CD4-positive, alpha-beta T cell treated with Interleukin-21 for 1 hour (primary cell): ENCODE results near the gene RPP14.
"Not testable (repeated sequence)": the region's sequence is repeated elsewhere in the genome, so short reads cannot be mapped to it uniquely, and the experiment has no call there.

Experiments used
- DNase-seq: peaks from one replicate; pipeline ENCODE4 v3.0.0-alpha.2; 2020

Gene RPP14

GRCh38 chr3:58305882-58306711 lies at the start of gene RPP14, which contains the start of gene HTD2:
Gene RPP14 (plus strand): TSS chr3:58306245. CDS start chr3:58310330, 4,085 bp downstream.
Gene HTD2 (plus strand): TSS chr3:58306520. CDS start chr3:58317614, 11,094 bp downstream.
- peak; percentile 98 for DNase-seq

DNA sequence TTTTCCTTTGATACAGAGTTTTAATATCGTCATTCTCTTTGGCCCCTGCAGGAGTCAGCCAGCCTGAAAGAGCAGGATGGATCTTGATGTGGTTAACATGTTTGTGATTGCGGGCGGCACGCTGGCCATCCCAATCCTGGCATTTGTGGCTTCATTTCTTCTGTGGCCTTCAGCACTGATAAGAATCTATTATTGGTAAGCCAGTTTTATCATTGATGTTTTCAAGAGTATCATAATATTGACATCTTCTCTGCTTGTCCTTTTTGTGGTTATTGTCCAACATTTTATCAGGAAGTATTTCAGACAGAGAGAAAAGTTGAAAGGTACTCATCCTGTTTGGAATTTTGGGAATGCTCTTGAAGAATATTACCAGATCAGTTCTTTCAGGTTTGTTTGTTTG lies 49.5 kb upstream of the RPP14 start:
- no peak for DNase-seq

DNA sequence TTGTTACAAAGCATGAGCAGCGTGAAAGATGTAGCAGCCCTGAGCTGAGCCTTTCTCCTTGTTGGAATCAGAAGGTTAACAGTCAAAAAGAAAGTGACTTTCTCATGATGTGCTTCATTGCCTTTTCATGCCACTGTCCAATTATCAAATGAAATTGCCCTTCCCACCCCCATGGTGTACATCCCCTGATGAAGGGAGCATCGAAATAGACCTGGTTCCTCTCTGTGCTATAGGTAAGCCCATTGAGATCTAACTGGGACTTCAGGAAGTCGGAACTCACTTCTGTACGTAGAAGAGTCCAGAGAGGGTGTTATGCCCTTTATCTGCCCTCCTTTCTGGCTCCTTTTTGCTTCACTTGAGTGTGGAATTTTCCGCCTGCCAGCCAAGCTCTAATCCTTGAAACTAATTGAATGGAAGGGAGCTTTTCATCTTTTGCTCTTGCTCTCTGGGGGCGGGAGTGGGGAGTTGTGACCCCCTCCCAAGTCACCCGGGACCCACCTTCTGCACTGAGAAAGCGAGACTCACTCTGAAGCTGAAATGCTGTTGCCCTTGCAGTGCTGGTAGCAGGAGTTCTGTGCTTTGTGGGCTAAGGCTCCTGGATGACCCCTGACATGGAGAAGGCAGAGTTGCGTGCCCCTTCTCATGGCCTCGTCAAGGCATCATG lies 47.5 kb upstream of the RPP14 start:
- DNase-seq: no peak

DNA sequence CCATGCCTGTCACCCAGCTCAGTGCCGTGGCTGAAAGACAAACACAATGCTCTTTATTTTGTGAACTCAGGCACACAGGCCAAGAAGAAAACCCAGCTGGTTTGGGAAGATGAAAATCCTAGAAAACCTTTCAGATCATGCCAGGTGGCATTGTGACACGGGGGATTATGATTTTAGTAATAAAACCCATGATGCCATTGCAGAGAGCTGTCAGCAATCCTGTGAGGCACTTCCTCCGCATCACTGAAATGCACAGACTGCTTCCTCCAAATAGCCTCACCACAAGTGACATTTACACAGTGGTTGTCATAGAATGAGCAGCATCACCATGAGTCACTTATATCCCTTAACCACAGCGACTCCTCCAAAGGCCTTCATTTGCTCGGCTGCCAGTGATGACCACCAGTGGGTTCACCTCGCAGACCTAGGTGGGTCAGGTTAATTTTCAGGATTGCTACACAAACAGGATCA lies 45.7 kb upstream of the RPP14 start:
- no peak for DNase-seq

- no peak for DNase-seq
These were observed 45.3 kb upstream of the RPP14 start for GRCh38 chr3:58260733-58261132.

DNA sequence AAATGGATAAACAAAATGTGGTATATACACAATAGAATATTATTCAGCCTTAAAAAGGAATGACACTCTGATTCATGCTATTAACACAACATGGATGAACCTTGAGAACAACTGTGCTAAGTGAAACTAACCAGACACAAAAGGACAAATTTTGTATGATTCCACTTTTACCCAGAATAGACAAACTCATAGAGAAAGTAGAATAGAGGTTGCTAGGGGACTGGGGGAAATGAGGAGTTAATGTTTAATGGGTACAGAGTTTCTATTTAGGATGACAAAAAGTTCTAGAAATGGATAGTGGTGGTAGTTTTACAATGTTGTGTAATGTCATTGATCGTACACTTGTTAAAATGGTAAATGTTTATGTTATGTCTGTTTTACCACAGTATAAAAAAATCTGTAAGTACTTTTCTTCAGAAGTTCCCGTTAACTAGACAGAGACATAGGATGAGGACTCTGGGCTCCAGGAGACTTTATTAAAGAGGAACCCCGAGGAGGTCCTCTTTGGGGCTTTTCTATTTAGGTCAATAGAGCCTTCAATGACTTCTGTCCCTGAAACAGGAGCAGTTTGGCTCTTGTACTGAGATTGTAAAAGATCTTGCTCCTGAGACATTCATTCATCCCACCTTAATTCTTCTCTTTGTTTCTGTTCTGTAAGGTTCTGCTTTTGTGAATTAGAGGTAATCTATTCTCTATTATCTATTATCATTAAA lies 43.9 kb upstream of the RPP14 start:
- no peak for DNase-seq

GRCh38 chr3:58266577-58266976 lies 39.5 kb upstream of the RPP14 start:
- no peak for DNase-seq

DNA sequence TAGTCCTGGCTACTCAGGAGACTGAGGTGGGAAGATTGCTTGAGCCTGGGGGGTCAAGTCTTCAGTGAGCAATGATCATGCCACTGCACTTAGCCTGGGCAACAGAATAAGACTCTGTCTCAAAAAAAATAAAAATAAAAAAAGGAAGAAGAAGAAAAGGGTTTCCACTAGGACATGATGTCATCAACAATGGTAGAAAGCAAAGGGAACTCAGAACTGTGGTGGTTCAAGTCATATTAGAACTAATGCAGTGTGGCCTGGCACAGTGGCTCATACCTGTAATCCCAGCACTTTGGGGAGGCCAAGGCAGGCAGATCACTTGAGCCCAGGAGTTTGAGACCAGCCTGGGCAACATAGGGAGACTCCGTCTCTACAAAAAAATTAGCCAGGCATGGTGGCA lies 38.5 kb upstream of the RPP14 start:
- DNase-seq: not testable (repeated sequence)

DNA sequence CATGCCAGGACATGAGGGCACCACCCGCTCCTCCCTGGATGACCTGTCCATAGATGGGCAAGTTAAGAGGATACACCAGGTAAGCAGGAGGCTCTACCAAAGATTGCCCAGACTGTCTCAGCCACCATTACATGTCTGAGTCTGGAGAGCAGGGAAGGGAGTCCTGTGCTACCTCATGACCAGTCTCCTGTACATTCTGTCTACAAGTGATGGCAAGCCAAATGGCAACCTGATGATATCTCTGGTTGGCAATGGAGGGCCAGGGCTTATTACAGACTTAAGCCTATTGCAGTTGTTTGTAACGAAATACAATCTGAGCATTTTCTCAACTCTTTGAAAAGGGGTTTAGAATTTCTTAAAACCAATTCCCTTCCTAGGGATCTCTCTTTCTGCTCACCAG lies 36.7 kb upstream of the RPP14 start:
- DNase-seq: no peak

DNA sequence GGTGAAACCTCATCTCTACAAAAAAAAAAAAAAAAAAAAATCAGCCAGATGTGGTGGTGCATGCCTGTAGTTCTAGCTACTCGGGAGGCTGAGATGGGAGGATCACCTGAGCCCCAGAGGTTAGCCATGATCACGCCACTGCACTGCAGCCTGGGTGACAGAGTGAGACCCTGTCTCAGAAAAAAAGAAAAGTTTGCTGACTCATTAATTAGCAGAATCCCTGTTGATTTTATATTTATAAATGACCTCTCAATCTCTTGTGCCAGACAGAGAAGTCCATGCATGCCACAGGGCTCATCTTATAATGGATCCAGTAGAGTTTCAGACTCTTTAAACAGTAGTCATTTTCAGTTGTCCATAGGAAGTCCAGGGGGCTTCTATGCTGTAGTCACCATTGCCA lies 35.6 kb upstream of the RPP14 start:
- DNase-seq: no peak

DNA sequence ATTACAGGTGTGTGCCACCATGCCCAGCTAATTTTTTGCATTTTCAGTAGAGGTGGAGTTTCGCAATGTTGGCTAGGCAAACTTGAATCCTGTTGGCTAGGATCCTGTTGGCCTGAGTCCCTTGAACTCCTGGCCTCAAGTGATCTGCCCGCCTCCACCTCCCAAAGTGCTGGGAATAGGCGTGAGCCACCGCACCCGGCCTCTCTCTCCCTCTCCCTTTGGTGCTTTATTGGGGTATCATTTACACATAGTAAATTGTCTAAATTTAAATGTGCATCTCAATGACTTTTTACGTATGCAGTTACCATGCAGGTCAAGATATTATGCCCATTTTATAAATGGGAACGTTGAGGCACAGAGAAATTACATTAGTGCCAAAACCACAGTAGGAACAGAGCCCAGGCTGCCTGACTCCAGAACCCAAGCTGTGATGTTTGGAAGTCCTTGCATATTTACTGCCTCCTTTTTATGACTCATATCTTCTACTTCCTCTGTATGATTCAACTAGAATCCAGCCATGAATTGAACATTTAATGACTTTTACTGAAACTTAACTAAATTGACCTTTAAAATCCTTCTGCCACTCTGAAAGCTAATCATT lies 34.0 kb upstream of the RPP14 start:
- no peak for DNase-seq

DNA sequence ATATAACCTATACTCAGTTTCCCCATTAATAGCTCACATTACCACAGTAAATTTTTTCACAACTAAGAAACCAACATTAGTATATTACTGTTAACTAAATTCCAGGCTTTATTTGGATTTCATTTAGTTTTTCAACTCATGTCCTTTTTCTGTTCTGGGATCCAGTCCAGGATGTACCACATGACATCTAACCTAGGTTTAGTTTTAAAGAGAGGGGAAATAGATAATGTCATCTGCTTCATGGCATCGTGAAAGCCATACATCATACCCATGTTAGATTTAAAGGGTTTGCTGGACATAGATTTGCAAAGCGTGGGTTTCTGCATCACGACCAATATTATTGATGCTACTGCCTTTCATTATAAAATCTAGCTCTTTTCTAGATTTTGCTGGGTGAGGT lies 33.2 kb upstream of the RPP14 start:
- DNase-seq: no peak

GRCh38 chr3:58273362-58273761 lies 32.7 kb upstream of the RPP14 start:
- DNase-seq: not testable (repeated sequence)

GRCh38 chr3:58274027-58274614 lies 31.9 kb upstream of the RPP14 start:
- DNase-seq: no peak

DNA sequence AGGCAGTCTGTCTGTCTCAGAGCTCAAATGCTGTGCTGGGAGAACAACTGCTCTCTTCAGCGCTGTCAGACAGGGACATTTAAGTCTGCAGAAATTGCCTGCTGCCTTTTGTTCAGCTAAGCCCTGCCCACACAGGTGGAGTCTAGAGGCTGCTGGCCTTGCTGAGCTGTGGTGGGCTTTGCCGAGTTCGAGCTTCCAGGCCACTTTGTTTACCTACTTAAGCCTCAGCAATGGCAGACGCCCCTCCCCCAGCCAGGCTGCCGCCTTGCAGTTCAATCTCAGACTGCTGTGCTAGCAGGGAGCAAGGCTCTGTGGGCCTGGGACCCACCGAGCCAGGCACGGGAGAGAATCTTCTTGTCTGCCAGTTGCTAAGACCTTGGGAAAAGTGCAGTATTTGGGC lies 25.0 kb upstream of the RPP14 start:
- no peak for DNase-seq

- DNase-seq: no peak
These were observed 20.7 kb upstream of the RPP14 start for GRCh38 chr3:58285334-58285733.

- no peak for DNase-seq
These were observed 18.7 kb upstream of the RPP14 start for GRCh38 chr3:58287354-58287753.

DNA sequence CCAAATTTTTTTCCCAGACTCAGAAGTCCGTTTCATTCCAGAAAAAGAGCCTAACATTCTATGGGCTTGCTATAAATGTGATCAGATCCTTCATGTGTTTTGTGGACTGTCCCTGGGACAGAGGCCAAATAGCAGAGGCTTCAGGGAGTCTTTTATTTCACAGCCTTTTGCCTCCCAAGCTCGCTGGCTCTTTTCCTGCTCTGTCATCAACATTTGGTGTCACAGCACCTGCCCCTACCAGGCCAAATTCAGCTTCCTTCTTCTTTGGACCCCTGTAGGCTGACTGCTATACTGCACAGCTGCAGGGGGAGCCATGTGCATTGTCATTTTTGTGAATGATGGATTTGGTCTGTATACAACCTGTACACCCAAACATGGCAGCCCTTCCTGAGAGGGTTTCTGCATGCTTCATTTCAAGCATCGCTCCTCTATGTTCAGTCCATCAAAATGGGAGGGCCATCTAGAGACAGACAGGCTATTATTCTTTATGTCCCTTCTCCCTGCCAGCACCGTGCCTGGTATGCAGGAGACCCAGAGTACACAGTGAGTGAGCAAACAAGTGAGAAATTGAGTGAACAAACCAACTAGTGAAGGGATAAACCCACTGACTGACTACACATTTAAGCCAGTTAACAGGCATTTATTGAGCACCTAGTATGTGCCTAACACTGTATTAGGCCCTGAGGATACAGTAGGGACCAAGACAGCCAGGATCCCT lies 17.9 kb upstream of the RPP14 start:
- DNase-seq: no peak

GRCh38 chr3:58288964-58289613 lies 17.0 kb upstream of the RPP14 start:
- not testable (repeated sequence) for DNase-seq

DNA sequence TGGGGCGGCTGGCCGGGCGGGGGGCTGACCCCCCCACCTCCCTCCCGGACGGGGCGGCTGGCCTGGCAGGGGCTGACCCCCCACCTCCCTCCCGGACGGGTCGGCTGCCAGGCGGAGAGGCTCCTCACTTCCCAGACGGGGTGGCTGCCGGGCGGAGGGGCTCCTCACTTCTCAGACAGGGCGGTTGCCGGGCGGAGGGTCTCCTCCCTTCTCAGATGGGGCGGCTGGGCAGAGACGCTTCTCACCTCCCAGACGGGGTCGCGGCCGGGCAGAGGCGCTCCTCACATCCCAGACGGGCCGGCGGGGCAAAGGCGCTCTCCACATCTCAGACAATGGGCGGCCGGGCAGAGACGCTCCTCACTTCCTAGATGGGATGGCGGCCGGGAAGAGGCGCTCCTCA lies 15.6 kb upstream of the RPP14 start:
- not testable (repeated sequence) for DNase-seq

GRCh38 chr3:58291671-58292338 lies 14.2 kb upstream of the RPP14 start:
- DNase-seq: no peak
